Activated CD8-positive, alpha-beta memory T cell treated with anti-CD3 and anti-CD28 coated beads, Interleukin-2, amount 50 U/mL, for 48 hours (primary cell): ENCODE data around the gene APOA1.

Experiments used
- DNase-seq: peaks from one replicate; pipeline ENCODE4 v3.0.0-alpha.2; 2020

Gene APOA1

DNA sequence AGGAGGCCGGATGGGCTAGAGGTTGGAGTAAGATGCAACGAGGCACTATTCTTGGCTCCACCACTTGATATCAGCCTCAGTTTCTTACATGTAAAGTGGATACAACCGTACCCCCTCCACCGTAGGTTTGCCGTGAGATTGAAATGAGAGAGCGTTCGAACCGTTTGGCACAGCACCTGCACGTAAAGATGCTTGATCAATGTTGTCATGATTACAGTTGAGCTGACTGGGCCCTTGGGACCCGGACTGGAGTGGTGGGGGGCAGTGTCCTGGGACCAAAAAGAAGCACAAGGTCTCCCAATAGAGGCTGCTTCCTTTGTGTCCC lies 4.0 kb downstream of the APOA1 start:
- no peak for DNase-seq

DNA sequence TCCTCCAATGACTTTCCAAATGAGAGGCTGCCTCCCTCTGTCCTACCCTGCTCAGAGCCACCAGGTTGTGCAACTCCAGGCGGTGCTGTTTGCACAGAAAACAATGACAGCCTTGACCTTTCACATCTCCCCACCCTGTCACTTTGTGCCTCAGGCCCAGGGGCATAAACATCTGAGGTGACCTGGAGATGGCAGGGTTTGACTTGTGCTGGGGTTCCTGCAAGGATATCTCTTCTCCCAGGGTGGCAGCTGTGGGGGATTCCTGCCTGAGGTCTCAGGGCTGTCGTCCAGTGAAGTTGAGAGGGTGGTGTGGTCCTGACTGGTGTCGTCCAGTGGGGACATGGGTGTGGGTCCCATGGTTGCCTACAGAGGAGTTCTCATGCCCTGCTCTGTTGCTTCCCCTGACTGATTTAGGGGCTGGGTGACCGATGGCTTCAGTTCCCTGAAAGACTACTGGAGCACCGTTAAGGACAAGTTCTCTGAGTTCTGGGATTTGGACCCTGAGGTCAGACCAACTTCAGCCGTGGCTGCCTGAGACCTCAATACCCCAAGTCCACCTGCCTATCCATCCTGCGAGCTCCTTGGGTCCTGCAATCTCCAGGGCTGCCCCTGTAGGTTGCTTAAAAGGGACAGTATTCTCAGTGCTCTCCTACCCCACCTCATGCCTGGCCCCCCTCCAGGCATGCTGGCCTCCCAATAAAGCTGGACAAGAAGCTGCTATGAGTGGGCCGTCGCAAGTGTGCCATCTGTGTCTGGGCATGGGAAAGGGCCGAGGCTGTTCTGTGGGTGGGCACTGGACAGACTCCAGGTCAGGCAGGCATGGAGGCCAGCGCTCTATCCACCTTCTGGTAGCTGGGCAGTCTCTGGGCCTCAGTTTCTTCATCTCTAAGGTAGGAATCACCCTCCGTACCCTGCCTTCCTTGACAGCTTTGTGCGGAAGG lies 4.8 kb downstream of the APOA1 start:
- DNase-seq, result no peak

DNA sequence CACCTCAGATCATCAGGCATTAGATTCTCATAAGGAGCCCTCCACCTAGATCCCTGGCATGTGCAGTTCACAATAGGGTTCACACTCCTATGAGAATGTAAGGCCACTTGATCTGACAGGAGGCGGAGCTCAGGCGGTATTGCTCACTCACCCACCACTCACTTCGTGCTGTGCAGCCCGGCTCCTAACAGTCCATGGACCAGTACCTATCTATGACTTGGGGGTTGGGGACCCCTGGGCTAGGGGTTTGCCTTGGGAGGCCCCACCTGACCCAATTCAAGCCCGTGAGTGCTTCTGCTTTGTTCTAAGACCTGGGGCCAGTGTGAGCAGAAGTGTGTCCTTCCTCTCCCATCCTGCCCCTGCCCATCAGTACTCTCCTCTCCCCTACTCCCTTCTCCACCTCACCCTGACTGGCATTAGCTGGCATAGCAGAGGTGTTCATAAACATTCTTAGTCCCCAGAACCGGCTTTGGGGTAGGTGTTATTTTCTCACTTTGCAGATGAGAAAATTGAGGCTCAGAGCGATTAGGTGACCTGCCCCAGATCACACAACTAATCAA lies 5.6 kb downstream of the APOA1 start:
- DNase-seq, result no peak

- no peak for DNase-seq
Measured at GRCh38 chr11:116830184-116830912, 7.1 kb downstream of the APOA1 start.

GRCh38 chr11:116829525-116830183 lies 7.8 kb downstream of the APOA1 start, which contains the start of gene APOC3:
Gene APOC3, plus strand, starts transcription at chr11:116829907. Its CDS starts 676 bp downstream, at chr11:116830583.
- no peak for DNase-seq

DNA sequence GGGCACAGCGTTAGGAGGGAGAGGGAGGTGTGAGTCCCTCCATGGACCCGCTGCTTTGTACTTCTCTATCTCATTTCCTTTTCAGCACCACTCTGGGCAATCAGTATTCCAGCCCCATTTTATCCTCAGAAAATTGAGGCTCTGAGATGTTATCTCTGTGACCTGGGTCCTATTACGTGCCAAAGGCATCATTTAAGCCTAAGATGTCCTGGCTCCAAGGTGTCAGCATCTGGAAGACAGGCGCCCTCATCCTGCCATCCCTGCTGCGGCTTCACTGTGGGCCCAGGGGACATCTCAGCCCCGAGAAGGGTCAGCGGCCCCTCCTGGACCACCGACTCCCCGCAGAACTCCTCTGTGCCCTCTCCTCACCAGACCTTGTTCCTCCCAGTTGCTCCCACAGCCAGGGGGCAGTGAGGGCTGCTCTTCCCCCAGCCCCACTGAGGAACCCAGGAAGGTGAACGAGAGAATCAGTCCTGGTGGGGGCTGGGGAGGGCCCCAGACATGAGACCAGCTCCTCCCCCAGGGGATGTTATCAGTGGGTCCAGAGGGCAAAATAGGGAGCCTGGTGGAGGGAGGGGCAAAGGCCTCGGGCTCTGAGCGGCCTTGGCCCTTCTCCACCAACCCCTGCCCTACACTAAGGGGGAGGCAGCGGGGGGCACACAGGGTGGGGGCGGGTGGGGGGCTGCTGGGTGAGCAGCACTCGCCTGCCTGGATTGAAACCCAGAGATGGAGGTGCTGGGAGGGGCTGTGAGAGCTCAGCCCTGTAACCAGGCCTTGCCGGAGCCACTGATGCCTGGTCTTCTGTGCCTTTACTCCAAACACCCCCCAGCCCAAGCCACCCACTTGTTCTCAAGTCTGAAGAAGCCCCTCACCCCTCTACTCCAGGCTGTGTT lies 8.5 kb downstream of the APOA1 start:
- no peak for DNase-seq

DNA sequence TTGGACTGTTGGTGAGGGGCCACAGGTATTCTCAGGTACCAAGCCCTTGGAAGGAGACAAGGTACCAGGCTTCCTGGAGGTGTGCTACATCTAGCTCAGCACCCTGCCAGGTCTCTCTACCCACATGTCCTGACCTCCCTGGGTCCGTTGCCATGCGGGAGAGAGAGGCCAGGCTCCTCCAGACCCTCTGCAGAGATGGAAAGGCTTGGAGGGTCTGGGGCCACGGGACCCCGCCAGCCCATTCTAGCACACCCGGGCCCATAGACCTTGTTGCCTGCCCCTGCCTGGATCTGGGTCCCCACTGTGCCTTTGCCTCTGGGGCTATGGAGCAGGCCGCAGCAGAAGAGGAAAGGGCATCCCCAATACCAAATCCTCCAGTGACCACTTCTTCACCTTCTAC lies 10.0 kb downstream of the APOA1 start:
- DNase-seq, result no peak

- DNase-seq, result no peak
Measured at GRCh38 chr11:116826751-116827431, 10.5 kb downstream of the APOA1 start.

DNA sequence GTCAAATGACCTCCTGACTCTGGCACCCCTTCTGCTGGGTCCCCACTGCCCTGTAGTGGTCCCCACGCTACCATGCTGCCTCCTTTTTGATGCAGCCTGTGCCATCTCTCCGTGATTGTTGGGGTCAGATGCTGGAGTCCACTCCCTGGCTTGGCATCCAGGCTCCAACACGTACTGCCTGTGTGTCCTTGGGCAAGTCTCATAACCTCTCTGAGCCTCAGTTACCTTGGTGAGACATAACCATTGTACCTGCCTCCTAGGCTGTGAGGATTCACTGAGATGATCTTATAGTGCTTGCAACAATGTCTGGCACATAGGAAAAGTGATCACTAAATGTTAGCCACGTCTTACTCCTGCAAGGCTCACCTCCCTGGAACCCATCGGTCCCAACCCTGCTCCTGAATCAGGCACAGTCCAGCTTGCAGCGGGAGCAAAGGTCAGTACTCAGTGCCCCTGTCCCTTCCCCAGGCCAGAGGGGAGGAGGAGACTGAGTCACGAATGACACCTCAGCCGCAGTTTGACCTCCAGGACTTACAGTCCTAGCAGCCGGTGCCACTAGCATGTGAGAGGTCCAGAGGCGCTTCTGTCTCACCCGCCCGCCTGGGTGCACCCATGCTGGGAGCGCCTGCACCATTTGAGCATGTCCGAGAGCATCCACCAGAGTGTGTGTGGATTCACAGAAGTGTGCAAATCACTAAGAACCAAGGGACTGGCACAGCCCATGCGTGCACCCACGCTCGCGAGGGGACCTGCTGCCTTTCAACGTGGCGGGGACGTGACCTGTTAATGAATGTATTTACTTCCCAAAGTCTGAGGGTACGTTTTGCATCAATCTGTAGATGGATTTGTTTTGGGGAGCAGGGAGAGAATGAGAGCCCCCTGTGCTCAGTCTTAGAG lies 11.3 kb downstream of the APOA1 start:
- DNase-seq, result no peak

DNA sequence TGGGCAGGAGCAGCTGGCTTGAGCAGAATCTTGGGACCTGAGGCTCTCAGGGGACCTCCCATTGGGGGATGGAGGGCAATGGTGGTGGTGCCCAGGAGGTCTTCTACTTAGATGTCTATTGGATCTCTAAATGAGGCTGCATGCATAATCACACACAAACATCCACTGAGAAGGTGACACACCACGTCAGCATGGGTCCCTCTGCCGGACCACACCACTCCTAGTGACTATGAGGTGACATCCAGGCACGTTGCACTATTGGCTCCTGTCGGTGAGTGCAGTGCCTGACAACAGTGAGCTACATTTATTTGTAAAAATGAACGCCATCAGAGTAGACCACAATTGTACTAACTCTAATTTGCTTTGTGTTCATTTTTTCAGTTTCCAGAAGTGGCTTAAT lies 12.0 kb downstream of the APOA1 start:
- DNase-seq, result no peak

DNA sequence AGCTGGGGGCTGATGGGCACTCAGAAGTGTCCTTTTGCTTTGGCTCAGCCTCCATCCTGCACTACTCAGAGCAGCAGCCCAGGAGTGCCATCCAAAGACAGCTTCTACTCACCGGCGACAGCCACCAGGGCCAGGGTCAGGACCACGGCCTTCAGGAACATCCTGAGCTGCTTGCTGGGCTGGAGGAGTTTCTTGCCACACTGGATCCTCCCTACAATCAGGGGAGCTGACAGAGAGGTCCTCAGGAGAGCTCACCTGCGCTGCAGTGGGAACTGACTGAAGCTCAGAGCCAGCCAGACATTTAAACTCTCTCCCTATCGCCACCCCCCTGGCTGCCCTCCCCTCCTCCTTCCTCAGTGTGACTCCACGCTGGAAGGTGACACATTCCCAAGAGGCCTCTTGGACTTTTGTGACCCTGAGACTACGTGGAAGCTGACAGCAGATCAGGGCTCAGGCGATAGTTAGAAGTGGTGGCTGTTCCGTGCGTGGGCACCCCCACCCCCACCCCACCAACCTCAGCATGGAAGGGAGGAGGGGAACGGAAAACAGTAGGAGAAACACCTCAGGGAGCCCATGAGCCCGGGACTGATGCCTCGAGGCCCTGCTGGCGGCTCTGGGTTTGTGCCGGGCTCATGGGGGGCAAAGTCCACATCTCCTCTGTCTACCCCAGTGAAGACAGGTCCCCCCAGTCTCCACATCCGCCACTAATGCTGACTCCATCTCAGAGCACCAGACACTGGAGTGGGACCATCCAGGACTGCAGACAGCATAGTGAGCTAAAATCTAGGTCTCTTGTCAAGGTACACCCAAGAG lies 14.2 kb downstream of the APOA1 start, which contains the start of gene APOA4:
APOA4 (minus strand) TSS at position 274 of the 813 bp plus-strand sequence; CDS start at position 161, 113 bp downstream.
- no peak for DNase-seq

- DNase-seq, result no peak
Measured at GRCh38 chr11:116822575-116822974, 14.8 kb downstream of the APOA1 start.

- DNase-seq, result no peak
Measured at GRCh38 chr11:116821050-116821918, 16.1 kb downstream of the APOA1 start.

- no peak for DNase-seq
Measured at GRCh38 chr11:116819049-116819448, 18.4 kb downstream of the APOA1 start.

GRCh38 chr11:116814502-116814901 lies 22.9 kb downstream of the APOA1 start:
- no peak for DNase-seq

DNA sequence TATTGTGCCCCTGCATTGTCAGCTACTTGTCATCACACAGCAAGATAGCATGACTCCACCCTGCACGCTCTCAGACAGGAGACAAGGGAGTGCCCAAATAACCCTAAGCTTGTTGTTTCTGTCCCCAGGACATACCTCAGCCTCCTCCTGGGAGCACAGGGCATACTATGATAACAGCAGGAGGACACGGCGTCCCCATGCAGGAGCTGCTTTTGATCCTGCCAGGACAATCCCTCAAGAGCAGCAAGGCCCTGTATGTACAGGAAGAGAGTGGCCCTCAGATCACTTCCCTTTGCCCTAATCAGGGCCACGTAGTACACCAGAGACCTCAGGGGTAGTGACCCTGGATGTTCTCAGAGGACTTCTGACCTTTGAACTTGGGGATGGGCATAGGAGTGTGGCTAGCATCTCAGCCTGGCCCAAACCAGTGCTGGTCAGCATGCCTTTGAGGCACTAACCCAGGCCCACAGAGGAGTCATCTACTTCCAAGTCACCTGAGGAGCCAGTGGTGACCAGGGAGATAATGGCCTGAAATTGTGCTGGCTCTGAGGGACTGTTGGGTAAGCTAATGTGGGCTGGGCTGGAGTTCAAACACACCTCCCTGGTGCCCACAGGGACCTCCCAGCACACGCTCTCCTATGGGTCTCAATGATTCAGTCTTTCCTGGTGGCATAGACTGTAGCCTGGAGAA lies 23.5 kb downstream of the APOA1 start:
- DNase-seq, result no peak

GRCh38 chr11:116813170-116813569 lies 24.3 kb downstream of the APOA1 start:
- DNase-seq, result no peak

DNA sequence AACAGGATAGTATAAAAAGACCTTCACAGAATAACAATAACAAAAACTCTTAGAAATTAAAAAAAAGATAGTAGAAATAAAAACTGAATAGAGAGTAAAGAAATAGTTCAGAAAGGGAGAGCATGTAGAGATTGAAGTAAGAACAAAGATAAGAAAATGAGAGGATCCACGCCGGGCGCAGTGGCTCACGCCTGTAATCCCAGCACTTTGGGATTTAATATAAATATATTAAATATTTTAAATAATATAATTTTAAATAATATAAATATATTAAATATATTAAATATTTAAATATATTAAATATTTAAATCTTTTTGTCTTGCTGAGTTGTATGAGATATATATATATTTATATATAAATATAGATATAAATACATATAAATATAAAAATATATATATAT lies 25.3 kb downstream of the APOA1 start:
- no peak for DNase-seq
